ENCODE results near the gene ATP6V0E1.

ATP6V0E1 gene

DNA sequence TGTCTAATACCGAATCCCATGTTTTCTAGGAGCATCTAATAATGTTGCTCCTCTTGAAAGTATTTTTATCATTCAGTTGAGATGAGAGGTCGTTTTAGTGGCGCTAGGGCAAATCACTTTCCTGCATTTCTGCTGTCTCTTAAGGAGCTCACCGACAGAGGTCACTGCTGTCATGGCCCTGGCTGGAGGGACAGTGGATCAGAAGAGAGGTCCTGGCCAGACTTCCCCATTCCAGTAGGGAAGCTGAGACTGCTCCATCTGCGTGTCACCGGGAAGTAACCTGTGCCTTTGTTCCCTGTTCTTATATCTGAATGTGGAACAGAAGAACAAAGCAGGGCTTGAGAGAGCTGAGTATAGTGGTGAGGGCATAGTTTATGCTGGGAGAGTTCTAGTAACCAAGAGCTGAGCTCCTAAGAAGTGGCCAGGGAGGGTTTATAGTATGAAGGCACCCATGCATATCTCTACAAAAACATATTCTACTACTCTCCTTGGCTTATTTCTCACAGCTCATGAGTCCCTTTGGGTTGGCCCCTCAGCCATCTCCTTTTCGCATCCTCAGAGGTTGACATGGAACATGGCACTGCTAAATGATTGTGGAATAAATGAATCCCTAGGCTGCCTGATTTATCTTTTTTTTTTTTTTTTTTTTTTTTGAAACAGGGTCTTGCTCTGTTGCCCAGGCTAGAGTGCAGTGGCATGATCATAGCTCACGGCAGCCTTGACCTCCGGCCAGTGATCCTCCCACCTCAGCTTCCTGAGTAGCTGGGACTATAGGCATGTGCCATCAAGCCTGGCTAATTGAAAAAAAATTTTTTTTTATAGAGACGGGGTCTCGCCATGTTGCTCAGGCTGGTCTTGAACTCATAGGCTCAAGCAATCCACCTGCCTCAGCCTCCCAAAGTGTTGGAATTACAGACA lies 27.2 kb downstream of the ATP6V0E1 start:
- DNase-seq (ENCODE audit: low read depth in 1 of 2, low spot score in 1 of 2): no peak
- no peaks in the 10 kb centered on the region for H3K27me3 ChIP-seq (ENCODE audit: insufficient read depth, poor library complexity, severe bottlenecking)
- TF ChIP-seq SPI1 (IDR thresholded peaks at IDR 0.05; ENCODE audit: borderline replicate concordance, low read depth): no peak
- TF ChIP-seq, protein P1, sequence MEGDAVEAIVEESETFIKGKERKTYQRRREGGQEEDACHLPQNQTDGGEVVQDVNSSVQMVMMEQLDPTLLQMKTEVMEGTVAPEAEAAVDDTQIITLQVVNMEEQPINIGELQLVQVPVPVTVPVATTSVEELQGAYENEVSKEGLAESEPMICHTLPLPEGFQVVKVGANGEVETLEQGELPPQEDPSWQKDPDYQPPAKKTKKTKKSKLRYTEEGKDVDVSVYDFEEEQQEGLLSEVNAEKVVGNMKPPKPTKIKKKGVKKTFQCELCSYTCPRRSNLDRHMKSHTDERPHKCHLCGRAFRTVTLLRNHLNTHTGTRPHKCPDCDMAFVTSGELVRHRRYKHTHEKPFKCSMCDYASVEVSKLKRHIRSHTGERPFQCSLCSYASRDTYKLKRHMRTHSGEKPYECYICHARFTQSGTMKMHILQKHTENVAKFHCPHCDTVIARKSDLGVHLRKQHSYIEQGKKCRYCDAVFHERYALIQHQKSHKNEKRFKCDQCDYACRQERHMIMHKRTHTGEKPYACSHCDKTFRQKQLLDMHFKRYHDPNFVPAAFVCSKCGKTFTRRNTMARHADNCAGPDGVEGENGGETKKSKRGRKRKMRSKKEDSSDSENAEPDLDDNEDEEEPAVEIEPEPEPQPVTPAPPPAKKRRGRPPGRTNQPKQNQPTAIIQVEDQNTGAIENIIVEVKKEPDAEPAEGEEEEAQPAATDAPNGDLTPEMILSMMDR (IDR thresholded peaks at IDR 0.05; ENCODE audit: insufficient read depth, low read length): no peak
- TF ChIP-seq, protein P2, sequence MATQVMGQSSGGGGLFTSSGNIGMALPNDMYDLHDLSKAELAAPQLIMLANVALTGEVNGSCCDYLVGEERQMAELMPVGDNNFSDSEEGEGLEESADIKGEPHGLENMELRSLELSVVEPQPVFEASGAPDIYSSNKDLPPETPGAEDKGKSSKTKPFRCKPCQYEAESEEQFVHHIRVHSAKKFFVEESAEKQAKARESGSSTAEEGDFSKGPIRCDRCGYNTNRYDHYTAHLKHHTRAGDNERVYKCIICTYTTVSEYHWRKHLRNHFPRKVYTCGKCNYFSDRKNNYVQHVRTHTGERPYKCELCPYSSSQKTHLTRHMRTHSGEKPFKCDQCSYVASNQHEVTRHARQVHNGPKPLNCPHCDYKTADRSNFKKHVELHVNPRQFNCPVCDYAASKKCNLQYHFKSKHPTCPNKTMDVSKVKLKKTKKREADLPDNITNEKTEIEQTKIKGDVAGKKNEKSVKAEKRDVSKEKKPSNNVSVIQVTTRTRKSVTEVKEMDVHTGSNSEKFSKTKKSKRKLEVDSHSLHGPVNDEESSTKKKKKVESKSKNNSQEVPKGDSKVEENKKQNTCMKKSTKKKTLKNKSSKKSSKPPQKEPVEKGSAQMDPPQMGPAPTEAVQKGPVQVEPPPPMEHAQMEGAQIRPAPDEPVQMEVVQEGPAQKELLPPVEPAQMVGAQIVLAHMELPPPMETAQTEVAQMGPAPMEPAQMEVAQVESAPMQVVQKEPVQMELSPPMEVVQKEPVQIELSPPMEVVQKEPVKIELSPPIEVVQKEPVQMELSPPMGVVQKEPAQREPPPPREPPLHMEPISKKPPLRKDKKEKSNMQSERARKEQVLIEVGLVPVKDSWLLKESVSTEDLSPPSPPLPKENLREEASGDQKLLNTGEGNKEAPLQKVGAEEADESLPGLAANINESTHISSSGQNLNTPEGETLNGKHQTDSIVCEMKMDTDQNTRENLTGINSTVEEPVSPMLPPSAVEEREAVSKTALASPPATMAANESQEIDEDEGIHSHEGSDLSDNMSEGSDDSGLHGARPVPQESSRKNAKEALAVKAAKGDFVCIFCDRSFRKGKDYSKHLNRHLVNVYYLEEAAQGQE (IDR thresholded peaks at IDR 0.05; ENCODE audit: insufficient replicate concordance, low read depth): no peak
- no peak for TF ChIP-seq GABPA (IDR thresholded peaks at IDR 0.05; ENCODE audit: low read depth)
- H3K27ac ChIP-seq (replicated peaks): no peak overlapping the region
- H3K4me3 ChIP-seq (replicated peaks; ENCODE audit: insufficient read depth, low read length): no peak overlapping the region

DNA sequence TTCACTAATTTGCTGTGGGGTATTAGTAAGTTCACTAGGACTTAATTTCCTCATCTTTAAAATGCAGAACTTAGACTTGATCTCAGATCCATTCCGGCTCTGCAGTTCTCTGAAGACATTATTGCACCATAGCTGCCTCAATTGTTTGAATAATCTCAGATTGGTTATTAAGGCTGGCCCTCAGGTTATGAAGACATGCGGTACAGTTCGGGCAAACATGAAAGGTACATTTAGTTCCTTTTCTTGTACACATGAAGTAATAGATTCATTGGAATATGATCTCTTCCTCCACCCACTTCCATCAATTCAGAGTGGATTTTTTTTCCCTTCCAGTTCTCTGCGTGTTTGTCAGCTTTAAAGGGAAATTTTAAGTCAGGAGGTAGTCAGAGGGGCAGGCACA lies 28.0 kb downstream of the ATP6V0E1 start:
- no peak for DNase-seq (ENCODE audit: low read depth in 1 of 2, low spot score in 1 of 2)
- no peaks in the 10 kb centered on the region for H3K27me3 ChIP-seq (ENCODE audit: insufficient read depth, poor library complexity, severe bottlenecking)
- H3K27ac ChIP-seq (replicated peaks): no peak overlapping the region
- TF ChIP-seq, protein P1 (IDR thresholded peaks at IDR 0.05; ENCODE audit: insufficient read depth, low read length): no peak
- no peak for TF ChIP-seq POLR2AphosphoS5 (IDR thresholded peaks at IDR 0.05; ENCODE audit: low read depth)
- no peak for TF ChIP-seq GABPA (IDR thresholded peaks at IDR 0.05; ENCODE audit: low read depth)
- no peak for TF ChIP-seq SPI1 (IDR thresholded peaks at IDR 0.05; ENCODE audit: borderline replicate concordance, low read depth)
- TF ChIP-seq, protein P2 (IDR thresholded peaks at IDR 0.05; ENCODE audit: insufficient replicate concordance, low read depth): no peak
- H3K4me3 ChIP-seq (replicated peaks; ENCODE audit: insufficient read depth, low read length): no peak overlapping the region

DNA sequence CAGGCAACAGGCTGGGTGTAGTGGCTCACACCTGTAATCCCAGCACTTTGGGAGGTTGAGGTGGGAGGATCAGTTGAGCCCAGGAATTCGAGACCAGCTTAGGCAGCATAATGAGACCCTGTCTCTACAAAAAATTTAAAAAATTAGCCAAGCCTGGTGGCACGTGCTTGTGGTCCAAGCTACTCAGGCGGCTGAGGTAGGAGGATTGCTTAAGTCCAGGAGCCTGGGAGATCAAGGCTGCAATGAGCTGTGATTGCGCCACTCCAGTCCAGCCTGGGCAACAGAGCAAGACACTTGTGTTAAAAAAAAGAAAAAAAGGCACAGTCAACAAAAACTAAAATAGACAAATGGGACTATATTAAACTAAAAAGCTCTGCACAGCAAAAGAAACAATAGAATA lies 29.3 kb downstream of the ATP6V0E1 start:
- TF ChIP-seq, protein P1 (IDR thresholded peaks at IDR 0.05; ENCODE audit: insufficient read depth, low read length): no peak
- TF ChIP-seq SPI1 (IDR thresholded peaks at IDR 0.05; ENCODE audit: borderline replicate concordance, low read depth) (no peak), POLR2AphosphoS5 (IDR thresholded peaks at IDR 0.05; ENCODE audit: low read depth) (no peak), GABPA (IDR thresholded peaks at IDR 0.05; ENCODE audit: low read depth) (no peak)
- TF ChIP-seq, protein P2 (IDR thresholded peaks at IDR 0.05; ENCODE audit: insufficient replicate concordance, low read depth): no peak

More for the DNA sequence above, 29.3 kb downstream of the ATP6V0E1 start:
- peak; percentile 62 to 66 for DNase-seq (ENCODE audit: low read depth in 1 of 2, low spot score in 1 of 2)
- H3K4me3 ChIP-seq (replicated peaks; ENCODE audit: insufficient read depth, low read length): no peak overlapping the region
- H3K27me3 ChIP-seq (ENCODE audit: insufficient read depth, poor library complexity, severe bottlenecking): no peaks in the 10 kb centered on the region
- H3K27ac ChIP-seq (replicated peaks): no peak overlapping the region

All from HL-60 (cell line).